Stimulated activated CD8-positive, alpha-beta memory T cell treated with anti-CD3 and anti-CD28 coated beads, Interleukin-15, amount 100 ng/mL, for 48 hours (primary cell): ENCODE measurements around the gene FAM229B.
"Not testable (repeated sequence)": the region's sequence is repeated elsewhere in the genome, so short reads cannot be mapped to it uniquely, and the experiment has no call there.

ENCODE experiments used
- DNase-seq, 2 donors: peaks; one replicate each; pipeline ENCODE4 v3.0.0-alpha.2; 2020; ENCODE audit warnings: low read depth in 2 of 2

Gene FAM229B

GRCh38 chr6:112087136-112087911 lies at the start of gene FAM229B, which contains the start of gene TUBE1:
Gene FAM229B, plus strand, starts transcription at chr6:112087591. Its CDS starts 11,693 bp downstream, at chr6:112099284.
Gene TUBE1, minus strand, starts transcription at chr6:112087482. Its CDS starts 48 bp downstream, at chr6:112087434.
- peak; percentile 86 to 88 for DNase-seq

- DNase-seq = no peak
These were observed 49.6 kb upstream of the FAM229B start for GRCh38 chr6:112037783-112038216.

GRCh38 chr6:112038268-112038667 lies 49.1 kb upstream of the FAM229B start:
- DNase-seq = no peak

GRCh38 chr6:112038756-112039430 lies 48.5 kb upstream of the FAM229B start:
- no peak for DNase-seq

GRCh38 chr6:112039431-112039770 lies 48.0 kb upstream of the FAM229B start:
- no peak for DNase-seq

- DNase-seq = no peak
These were observed 46.4 kb upstream of the FAM229B start for GRCh38 chr6:112040956-112041355.

- no peak for DNase-seq
These were observed 45.9 kb upstream of the FAM229B start for GRCh38 chr6:112041535-112041934.

GRCh38 chr6:112043032-112044007 lies 44.1 kb upstream of the FAM229B start:
- peak; percentile 87 to 88 for DNase-seq

GRCh38 chr6:112044196-112044595 lies 43.2 kb upstream of the FAM229B start:
- DNase-seq = no peak

- no peak for DNase-seq
These were observed 42.5 kb upstream of the FAM229B start for GRCh38 chr6:112044856-112045255.

GRCh38 chr6:112047523-112047922 lies 39.9 kb upstream of the FAM229B start:
- not testable (repeated sequence) for DNase-seq

GRCh38 chr6:112049026-112049799 lies 38.2 kb upstream of the FAM229B start:
- no peak for DNase-seq

GRCh38 chr6:112049996-112050395 lies 37.4 kb upstream of the FAM229B start:
- no peak for DNase-seq

- DNase-seq = no peak
These were observed 37.0 kb upstream of the FAM229B start for GRCh38 chr6:112050429-112050828.

GRCh38 chr6:112051251-112051740 lies 36.1 kb upstream of the FAM229B start:
- not testable (repeated sequence) for DNase-seq

- no peak for DNase-seq
These were observed 33.4 kb upstream of the FAM229B start, which contains the start of gene CCN6 for GRCh38 chr6:112054001-112054400. Gene CCN6, plus strand, starts transcription at chr6:112054104. Its CDS starts 254 bp downstream, at chr6:112054358.

- no peak for DNase-seq
These were observed 32.7 kb upstream of the FAM229B start for GRCh38 chr6:112054555-112055190.

GRCh38 chr6:112058243-112059032 lies 29.0 kb upstream of the FAM229B start:
- no peak for DNase-seq

- DNase-seq = no peak
These were observed 25.8 kb upstream of the FAM229B start for GRCh38 chr6:112061605-112062004.
